PC-3 (cell line): ENCODE data around the gene NFIC.

ENCODE experiments used
- CTCF ChIP-seq: fragments of 300-600 bp; sonication (generic); conservative IDR thresholded peaks from 2 replicates; pipeline ENCODE4 v1.5.1; 2017; ENCODE audit warnings: antibody characterized with exemption, low read depth, mild to moderate bottlenecking, low read length
- EZH2 ChIP-seq: fragments of 300-600 bp; sonication (generic); IDR thresholded peaks from one replicate; pipeline ENCODE4 v1.6.1; 2017; ENCODE audit warnings: antibody characterized with exemption, mild to moderate bottlenecking, low read length; ENCODE audit not compliant: unreplicated experiment
- EZH2phosphoT487 ChIP-seq: fragments of 300-600 bp; sonication (generic); IDR thresholded peaks from 2 replicates; pipeline ENCODE4 v1.6.1; 2018; ENCODE audit warnings: mild to moderate bottlenecking, antibody characterized with exemption, low read length, borderline replicate concordance

DNA sequence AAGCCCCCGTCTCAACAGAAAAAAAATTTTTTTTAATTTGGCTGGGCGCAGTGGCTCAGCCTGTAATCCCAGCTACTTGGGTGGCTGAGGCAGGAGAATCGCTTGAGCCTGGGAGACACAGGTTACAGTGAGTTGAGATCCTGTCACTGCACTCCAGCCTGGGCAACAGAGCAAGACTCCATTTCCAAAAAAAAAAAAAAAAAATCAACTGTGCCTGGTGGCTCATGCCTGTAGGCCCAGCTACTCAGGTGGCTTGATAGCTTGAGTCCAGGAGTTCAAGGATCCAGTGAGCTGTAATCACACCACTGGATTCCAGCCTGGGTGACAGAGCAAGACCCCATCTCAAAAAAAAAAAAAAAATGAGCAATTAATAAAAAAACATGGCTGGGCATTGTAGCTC is 135.4 kb downstream of the NFIC start:
- TF ChIP-seq CTCF, result no peak
- TF ChIP-seq EZH2, result no peak
- TF ChIP-seq EZH2phosphoT487, result no peak
